C4-2B (cell line): Measurements from ENCODE around the gene SOD2.
"Not testable (repeated sequence)": the region's sequence is repeated elsewhere in the genome, so short reads cannot be mapped to it uniquely, and the experiment has no call there.

ENCODE experiments used
- H3K27ac ChIP-seq: fragments of 450-650 bp; 2 replicates; pipeline ENCODE4 v1.5.1; 2017
- CTCF ChIP-seq: fragments of 450-650 bp; conservative IDR thresholded peaks from 2 replicates; pipeline ENCODE4 v1.5.1; 2017; ENCODE audit warnings: mild to moderate bottlenecking
- ZFX ChIP-seq: fragments of 450-650 bp; IDR thresholded peaks from 2 replicates; pipeline ENCODE4 v1.6.1; 2017

Gene SOD2

GRCh38 chr6:159728531-159728964 is 35.5 kb upstream of the SOD2 start:
- no peak overlapping the region for H3K27ac ChIP-seq
- no peak for TF ChIP-seq CTCF
- no peak for TF ChIP-seq ZFX

- H3K27ac ChIP-seq = peak overlapping the region; percentile 94
- TF ChIP-seq ZFX = peak; percentile 90
- no peak for TF ChIP-seq CTCF
Measured at GRCh38 chr6:159727717-159728445, 34.8 kb upstream of the SOD2 start.

- no peak for TF ChIP-seq ZFX
- TF ChIP-seq CTCF = no peak
- H3K27ac ChIP-seq = peak within 1 kb of the TSS; percentile 94
Measured at GRCh38 chr6:159726918-159727716, 34.1 kb upstream of the SOD2 start, which contains the start of gene WTAP. Gene WTAP, plus strand, starts transcription at chr6:159727506. Its CDS starts 8,760 bp downstream, at chr6:159736266.

GRCh38 chr6:159726255-159726917 is 33.3 kb upstream of the SOD2 start:
- TF ChIP-seq CTCF (no peak), ZFX (peak; percentile 14; the same call in 1 of the 2 replicates)

GRCh38 chr6:159725208-159725607 is 32.2 kb upstream of the SOD2 start:
- not testable (repeated sequence) for H3K27ac ChIP-seq

More at GRCh38 chr6:159726255-159726917, 33.3 kb upstream of the SOD2 start:
- peak overlapping the region; percentile 94 for H3K27ac ChIP-seq

- TF ChIP-seq CTCF = no peak
- TF ChIP-seq ZFX = no peak
- no peak overlapping the region for H3K27ac ChIP-seq
Measured at GRCh38 chr6:159724778-159725177, 31.7 kb upstream of the SOD2 start.

- TF ChIP-seq CTCF (no peak), ZFX (no peak)
- peak overlapping the region; percentile 16; the same call in 1 of the 2 replicates for H3K27ac ChIP-seq
Measured at GRCh38 chr6:159723259-159723658, 30.2 kb upstream of the SOD2 start.
